GM18517 (cell line): ENCODE results near the gene FANCC.
"Not testable (repeated sequence)": the region's sequence is repeated elsewhere in the genome, so short reads cannot be mapped to it uniquely, and the experiment has no call there.

ENCODE experiments used
- ATAC-seq: cut with Tn5 transposase; IDR thresholded peaks from one replicate; pipeline ENCODE4 v1.9.1; 2021; ENCODE audit warnings: mild to moderate bottlenecking, moderate library complexity; ENCODE audit not compliant: unreplicated experiment

The FANCC gene

DNA sequence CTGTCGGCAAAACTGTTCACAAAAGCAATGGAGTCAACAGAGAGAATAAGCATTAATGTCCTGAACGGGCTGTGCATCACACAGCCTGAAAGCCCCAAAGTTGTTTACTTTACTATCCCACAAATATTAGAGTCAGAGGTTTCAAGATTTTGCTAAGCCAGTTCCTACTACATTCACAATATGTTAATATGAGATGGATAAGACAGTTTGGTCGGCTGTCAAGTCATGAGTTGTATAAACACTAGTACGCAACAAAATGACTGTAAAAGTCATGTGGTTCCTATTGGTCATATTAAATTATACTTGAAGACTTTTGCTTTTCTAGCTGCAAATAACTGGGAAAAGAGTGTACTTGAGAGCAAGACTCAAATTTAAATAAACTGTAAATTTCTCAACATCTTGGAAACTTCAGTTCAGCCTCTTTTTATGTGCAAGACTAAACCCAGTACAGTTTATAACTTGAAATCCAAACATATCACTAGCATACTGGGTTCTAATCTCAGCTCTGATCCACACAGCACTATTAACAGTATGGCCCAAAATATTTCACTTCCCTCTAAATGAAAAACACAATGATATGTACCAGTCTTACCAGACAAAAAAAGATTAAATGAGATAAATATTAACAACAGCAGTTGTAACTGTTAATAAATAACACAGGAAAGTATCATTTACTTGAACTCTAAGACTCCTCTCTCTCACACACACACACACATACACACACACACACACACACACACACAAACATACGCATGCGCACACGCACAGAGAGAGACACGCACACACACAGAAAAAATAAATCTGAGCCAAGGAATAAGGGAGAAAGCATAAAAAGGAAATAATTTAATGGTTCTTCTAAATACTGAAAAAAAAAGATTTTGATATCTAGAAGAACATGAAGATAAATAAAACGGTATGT lies 33.1 kb downstream of the FANCC start:
- no peak for ATAC-seq

DNA sequence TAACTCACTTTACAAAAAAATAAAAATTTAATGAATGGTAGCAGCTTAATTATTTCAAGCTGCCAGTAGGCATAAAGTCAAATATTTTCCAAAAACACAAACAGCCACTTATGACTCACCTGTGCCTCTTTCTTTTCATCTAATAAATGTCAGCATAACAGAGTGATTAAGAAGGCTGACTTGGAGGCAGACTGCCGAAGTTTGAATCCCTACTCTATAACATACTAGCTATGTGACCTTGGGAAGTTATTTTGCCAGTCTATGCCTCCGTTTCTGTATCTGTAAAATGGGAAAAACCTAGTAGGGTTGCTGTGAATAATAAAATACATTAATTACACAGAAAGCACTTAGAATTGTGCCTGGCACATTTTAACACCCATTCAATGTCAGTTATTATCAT lies 33.8 kb downstream of the FANCC start:
- ATAC-seq, result no peak

DNA sequence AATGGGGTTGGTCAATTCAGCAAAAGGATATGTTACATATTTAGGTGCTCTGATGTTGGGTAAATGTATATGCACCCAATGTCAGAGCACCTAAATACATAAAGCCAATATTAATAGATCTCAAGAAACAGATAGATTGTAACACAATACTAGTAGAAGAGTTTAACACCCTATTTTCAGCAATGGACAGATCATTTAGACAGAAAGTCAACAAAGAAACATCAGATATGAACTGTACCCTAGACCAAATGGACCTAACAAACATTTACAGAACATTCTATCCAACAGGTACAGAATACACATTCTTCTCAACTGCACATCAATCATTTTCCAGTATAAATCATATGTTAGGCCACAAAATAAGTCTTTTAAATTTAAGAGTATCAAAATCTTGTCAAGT lies 35.2 kb downstream of the FANCC start:
- ATAC-seq, result no peak

DNA sequence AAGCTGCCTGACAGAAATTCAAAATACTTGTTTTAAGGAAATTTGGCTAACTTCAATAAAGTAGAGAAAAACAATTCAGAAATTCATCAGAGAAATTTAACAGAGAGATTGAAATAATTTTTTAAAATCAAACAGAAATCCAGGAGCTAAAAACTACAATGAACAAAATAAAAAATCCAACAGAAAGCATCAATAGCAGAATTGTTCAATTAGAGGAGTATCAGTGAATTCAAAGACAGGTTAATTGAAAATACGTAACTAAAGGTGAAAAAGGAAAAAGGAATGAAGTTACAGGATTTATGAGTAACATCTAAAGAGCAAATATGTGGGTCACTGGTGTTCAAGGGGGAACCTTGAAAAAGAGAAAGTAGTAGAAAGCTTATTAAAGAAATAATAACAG lies 36.8 kb downstream of the FANCC start:
- ATAC-seq, result no peak

DNA sequence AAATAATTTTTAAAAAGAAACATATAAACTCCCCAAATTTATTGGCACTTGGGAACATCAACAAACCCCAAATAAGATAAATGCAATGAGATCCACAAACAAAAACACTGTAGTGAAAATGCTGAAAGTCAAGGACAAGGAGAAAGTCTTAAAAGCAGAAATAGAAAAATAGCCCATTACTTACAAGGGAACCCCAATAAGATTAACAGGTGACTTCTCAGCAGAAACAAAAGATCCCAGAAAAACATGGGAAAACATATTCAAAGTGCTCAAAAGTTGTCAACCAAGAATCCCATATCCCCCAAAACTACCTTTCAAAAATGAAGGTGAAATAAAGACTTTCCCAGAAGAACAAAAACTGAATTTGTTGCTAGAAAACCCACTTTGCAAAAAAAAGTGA lies 40.0 kb downstream of the FANCC start:
- ATAC-seq, result no peak

DNA sequence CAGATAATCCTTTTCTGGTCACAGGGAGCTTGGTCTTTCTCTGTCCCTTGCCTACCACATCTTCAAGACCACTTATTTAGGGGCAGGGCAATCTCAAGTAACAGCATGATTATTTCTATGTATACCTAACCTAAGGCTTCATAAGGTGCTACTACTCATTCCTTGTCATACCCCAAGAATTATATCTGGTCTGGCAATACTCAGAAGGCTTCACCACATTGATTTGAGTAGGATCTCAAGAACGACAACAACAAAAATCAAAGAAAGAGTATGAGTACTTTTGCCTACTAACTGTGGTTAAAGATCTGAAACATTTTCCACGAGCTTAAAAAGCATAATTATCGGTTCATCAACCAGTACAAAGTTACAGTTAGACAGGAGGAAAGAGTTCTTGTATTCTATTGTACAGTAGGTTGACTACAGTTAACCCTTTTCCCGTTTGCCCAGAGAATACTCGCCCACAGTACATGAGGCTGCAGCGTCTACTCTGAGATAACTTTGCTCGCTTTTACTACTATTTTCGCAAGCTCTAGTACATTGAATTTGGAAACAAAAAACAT lies 41.0 kb downstream of the FANCC start:
- no peak for ATAC-seq

DNA sequence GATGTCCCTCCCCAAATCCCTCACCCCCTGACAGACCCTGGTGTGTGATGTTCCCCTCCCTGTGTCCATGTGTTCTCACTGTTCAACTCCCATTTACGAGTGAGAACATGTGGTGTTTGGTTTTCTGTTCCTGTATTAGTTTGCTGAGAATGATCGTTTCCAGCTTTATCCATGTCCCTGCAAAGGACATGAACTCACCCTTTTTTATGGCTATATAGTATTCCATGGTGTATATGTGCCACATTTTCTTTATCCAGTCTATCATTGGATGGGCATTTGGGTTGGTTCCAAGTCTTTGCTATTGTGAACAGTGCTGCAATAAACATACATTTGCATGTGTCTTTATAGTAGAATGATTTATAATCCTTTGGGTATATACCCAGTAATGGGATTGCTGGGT lies 43.3 kb downstream of the FANCC start:
- ATAC-seq, result not testable (repeated sequence)

DNA sequence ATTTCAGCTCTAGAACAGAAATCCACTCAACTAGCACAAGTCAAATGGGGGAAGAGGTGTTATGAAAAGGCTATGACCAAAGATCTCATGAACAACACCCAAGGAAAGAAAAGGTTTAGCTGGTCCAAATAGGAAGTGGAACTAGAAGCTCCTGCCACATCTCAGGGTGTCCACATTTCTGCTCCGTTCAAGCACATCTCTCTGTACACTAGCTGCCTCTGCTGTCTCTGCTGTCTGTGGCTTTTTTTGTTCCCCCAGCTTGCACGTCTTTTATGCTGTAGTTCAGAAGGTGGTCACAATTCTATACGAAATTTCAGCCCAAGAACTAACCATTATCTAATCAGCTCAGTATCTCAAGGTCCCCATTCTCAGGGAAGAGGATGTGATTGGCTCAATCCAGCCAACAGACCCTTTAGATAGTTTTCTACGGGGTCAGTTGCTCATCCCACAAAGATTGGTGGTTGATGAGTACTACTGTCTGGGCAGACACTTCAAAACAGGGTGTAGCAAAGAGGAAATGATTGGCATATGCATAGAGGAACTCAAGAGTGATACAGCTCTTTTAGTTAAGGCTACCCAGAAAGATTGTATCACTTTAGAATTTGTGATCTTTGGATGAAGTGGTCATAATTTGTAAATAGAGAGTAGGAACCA lies 44.0 kb downstream of the FANCC start:
- ATAC-seq, result no peak

DNA sequence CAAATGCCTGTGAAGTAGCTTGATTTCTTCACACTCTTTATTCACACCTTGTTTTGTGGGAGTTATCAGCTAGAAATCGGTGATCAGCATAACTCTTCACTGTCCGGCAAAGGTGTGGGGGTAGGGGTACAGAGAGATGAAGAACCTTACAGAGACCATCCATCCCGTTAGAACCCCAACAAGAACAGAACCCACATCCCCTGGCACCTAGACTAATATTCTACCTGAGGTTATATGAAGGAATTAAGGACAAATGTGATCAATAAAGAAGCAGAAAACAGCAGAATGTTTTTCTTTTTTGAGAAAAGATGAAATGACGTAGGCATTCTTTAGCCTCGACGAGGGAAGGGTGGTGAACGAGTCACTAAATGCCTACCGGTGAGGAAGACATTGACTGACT lies 44.7 kb downstream of the FANCC start:
- no peak for ATAC-seq

DNA sequence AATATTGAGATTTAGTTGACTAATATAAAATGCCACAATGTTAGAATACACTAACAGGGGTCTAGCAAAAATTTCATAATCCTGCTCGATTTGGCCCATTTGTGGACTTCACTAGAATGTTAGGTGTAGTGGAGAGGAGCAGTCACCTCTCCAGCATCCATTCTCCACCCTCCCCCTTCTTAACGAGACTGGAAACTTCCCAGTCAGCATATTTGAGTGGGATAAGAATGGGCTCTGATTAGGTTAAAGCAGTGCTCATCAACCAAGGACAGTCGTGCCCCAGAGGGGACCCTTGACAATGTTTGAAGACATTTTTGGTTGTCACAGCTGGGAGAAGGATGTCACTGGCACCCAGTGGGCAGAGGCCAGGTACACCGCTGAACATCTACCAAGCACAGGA lies 46.7 kb downstream of the FANCC start:
- ATAC-seq, result no peak

DNA sequence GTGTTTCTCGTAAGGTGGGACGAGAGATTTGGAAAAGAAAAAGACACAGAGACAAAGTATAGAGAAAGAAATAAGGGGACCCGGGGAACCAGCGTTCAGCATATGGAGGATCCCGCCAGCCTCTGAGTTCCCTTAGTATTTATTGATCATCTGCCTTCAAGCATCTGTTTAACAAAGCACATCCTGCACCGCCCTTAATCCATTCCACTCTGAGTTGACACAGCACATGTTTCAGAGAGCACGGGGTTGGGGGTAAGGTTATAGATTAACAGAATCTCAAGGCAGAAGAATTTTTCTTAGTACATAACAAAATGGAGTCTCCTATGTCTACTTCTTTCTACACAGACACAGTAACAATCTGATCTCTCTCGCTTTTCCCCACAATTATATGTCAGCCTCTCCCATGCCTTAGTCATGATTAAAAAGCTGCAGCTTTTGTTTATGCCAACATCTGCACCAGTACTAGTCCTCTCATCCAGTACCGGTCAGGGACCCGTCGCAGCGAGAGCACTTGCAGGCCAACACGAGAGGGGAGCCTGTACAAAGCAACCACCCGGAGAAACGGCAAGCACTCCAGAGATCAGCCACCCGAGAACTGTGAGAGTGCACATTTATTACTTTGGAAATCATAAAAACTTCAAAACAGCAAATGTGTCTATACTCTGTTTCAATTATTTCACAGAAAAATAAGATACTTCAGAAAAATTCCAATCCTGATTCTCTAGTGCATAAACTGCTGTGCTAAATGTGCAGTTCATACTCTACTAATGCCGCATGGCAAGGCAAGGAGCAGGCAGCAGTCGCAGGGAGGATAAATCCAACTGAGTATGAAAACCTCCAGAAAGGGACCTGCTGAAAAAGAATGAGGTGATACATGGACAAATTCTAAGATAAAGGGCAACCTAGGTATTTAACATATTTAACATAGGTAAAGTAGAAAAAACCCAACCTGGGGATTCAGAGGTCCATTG lies 47.4 kb downstream of the FANCC start:
- ATAC-seq, result not testable (repeated sequence)

DNA sequence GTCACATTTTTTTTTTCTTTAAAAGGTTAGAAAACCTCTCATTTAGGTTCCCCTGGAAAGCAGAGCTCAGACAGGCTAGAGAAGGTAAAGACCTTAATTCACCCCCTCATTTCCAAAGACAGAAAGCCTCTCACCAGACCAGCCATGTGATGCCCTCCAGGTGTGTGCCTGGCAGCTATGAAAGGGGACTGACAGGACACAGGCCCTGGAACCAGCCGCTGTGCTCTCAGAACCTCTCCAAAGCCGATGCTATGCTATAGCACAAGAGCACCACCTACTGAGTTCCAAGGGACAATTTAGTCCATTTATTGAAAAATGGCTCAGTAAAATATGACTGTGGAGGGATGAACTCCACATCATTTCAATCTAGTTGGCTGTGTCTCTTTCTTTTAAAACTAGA lies 48.8 kb downstream of the FANCC start:
- ATAC-seq, result no peak

DNA sequence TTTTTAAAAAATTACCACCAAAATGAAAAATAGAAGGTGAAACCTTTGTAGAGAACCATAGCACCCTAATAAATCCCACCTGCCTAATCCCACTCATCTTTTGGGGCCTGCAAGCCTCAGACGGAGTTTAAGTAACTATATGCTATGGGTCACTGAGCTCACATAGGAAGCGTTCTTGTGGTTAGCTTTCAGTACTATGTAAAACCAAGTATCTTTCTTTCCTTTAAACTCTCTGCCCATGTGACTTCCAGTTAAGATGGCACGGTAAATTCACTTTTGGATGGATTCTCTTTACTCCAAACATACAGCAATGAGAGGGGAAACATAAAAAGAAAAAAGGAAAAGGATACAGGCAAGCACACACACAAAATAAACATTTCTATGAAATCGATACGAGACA lies 50.9 kb downstream of the FANCC start:
- ATAC-seq, result peak; percentile 69

DNA sequence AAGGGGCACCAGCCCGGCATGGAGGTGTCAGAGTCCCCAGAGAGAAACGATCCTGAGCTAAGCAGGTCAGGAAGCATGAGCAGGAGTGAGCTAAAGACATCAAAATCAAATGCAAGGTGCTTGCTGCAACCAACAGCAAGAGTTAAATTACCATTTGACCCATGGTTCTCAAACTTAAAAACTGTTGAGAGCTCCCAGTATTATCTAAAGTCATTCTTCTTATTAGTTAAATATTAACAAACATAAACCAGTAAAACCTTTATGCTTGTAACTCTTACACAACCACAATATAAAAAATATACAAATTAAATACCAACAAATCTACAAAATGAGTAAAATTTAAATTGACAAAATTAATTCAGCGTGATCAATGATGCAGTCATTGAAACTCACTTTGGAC lies 51.5 kb downstream of the FANCC start:
- no peak for ATAC-seq

DNA sequence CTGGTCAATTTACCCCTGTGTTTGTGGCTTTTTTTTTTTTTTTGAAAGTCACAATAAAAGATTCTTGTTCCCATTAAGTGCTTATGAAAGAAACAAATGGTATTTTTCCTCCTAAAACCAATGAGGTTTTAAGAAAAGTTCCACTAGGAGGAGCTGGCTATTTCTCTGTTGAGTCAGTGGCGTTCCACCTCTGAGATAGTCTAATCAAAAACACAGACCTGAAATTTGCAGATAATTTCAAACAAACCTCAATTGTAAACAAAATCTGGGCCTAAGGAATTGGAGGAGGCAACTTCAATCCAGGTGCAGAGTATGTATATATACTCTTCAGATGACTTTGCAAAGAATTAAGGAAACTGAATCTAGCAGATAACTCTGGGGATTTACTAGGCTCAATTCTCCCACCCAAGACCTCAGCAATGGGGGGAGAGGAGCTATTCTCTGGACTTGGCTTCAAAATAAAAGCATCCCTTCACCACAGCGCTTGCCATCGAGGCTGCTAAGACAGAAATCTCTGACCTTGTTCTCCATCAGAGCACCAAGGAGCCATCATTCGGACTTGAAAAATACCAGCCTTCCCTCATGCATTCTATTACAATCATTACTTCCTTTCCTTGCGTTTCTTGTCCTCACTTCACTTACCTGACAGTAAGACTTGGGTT lies 52.4 kb downstream of the FANCC start:
- no peak for ATAC-seq

DNA sequence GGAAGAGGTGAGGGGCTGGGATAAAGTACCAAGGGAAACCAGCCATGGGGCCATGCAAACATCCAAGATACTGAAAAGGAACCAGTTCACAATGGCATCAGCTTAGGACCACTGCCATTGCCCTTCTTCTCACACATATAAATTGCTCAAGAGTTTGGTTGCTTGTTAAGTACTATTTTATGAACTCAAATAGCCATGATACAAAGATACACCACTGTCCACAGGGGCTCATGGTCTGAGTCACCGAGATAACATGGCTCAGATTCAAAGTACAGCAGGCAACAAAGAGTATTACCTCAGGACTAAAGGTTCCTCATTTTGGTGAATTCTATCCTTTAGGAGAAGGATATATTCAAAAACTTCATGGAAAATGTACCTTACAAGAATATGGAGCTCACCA lies 55.6 kb downstream of the FANCC start:
- ATAC-seq, result no peak

DNA sequence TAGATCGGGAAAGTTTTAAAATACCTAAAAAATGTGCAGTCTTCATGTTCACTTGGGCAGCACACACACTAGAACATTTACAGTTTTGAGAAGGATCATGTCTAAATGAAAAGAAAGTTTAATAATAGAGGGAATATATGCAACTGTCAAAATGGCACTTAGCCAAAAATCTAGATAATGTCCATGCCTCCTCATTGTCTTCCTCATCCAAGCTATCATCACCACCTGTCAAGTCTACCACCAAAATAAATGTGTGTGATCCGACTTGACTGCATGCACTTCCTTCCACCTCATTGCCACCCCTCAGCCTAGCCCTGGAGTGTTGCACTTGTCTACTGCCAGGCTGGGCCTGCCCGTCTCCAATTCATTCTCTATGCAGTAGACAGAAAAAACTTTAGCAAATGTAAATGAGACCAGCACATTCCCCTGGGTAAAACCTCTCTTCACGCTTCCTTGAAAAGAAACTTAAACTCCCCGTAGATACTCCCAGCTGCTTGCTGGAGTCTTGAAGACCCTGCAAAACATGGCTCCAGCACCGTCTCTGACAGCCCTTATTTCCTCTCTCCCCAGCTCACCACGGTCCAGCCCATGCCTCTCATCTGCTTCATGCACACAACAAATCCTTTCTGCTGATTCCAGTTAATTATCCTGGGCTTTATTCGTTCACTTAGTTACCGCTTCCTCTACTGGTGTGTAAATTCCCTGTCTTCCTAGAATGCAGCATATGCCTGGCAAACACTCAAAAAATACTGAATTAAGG lies 66.9 kb downstream of the FANCC start:
- ATAC-seq, result no peak

DNA sequence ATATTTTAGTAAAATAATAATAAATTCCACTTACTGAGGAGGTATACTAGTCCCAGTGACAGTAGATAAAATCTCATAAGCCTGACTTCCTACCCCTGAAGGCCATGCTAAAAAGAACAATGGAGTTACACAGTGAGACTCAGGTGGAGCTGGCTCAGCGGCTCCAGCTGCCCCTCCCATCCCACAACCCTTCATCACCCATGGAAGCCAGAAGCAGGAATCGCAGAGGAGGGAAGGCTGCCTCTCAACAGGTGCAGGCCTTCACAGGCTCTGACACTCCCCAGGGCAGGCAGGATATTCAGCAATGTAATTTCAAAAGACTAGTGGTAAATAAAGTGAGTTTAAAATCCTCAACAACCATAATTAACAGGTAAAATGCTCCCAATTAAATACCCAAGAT lies 67.5 kb downstream of the FANCC start:
- ATAC-seq, result no peak

DNA sequence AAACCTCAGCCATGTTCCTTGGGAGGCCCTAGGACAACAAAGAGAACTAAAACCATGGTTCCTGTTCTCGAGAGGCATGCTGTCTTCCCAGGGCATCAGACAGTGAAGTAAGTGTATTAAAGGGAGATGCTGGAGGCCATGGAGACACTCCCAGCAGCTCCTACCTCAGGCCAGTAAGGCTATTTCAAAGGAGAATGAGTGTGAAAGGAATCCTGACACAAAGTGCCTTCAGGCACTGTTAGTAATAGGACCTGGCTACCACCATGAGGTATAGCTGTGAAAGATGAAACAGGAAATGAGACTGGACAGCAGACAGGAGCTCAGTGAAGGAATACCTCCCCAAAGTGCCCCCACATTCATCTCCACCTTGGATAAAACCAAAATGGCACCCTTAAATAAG lies 71.0 kb downstream of the FANCC start:
- ATAC-seq, result no peak

DNA sequence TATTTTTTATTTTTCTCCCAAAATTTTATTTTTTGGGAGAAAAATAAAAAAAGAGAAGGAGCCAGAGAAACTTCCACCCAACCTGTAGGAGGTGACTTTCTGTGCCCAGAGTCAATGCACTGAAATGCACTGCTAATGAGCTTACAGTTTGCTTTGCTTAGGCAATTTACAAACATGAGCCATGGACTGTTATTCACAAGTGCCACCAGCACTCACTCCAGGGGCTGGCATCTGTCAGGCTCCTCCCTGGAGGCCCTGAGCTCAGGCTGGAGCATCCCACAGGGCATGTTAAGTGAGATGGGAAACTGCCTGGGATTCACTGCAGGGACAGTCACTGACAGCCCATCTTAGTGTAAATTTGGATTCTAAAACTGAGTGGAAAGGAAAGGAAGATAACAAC lies 74.9 kb downstream of the FANCC start:
- ATAC-seq, result no peak
